ENCODE measurements around the gene ITPRID2.
"Not testable (repeated sequence)": the region's sequence is repeated elsewhere in the genome, so short reads cannot be mapped to it uniquely, and the experiment has no call there.

ITPRID2 gene

DNA sequence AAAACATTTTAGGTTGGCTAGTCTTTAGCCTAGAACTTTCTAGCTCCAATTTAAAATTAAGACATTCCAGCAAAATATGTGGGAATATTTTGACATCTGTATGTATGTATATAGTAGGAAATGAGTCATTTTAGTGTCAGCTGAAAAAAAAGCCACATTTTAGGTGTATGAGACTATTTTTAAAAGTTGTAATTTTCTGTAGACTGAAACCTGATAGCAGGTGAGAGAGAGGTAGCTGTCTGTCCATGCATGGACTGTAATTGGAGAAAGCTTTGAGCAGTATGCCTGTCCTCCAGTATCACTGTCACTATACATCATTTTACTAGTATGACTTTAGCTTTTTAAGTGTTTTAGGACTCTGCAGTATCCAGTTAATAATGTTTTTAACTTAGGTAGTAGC is 68.0 kb downstream of the ITPRID2 start:
- DNase-seq (ENCODE audit: low spot score): no peak

- not testable (repeated sequence) for DNase-seq (ENCODE audit: low spot score)
Measured at GRCh38 chr2:181961167-181961566, 69.6 kb downstream of the ITPRID2 start.

DNA sequence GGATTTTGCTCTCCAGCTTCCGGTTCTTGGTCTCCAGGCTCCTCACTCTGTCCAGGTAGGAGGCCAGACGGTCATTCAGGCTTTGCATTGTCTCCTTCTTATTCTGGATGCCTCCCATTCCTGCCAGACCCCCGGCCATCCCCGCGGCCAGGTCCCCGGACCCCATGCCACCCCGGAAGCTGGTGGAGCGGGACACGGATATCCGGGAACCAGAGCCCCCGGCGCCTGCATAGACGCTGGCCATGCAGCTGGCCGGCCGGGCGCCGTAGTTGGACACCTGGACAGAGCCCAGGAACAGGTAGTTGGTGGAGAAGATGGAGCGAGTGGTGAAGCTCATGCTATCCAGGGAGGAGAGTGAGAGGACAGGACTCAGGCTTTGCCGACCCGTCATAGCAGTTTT is 70.6 kb downstream of the ITPRID2 start:
- DNase-seq (ENCODE audit: low spot score): no peak

GRCh38 chr2:181970160-181970794 is 78.7 kb downstream of the ITPRID2 start:
- no peak for DNase-seq (ENCODE audit: low spot score)

DNA sequence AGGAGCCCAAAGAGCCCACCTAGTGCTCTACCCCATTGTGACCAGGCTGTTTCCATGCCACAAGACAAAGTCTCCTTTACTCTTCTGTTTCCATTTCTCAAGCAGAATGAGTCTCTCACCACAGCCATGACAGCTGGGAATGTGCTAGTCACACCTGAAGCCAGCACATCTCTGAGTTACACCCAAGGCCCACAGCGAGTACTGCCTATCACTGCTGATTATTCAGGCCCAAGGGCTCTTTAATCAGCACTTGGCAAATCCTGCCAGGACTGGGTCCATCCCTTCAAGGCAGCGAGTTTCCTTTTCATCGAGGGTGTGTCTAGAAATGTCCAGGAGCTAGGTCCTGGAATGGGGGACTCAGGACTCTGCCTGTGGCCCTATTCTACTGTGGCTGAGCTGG is 79.5 kb downstream of the ITPRID2 start:
- DNase-seq (ENCODE audit: low spot score): no peak

DNA sequence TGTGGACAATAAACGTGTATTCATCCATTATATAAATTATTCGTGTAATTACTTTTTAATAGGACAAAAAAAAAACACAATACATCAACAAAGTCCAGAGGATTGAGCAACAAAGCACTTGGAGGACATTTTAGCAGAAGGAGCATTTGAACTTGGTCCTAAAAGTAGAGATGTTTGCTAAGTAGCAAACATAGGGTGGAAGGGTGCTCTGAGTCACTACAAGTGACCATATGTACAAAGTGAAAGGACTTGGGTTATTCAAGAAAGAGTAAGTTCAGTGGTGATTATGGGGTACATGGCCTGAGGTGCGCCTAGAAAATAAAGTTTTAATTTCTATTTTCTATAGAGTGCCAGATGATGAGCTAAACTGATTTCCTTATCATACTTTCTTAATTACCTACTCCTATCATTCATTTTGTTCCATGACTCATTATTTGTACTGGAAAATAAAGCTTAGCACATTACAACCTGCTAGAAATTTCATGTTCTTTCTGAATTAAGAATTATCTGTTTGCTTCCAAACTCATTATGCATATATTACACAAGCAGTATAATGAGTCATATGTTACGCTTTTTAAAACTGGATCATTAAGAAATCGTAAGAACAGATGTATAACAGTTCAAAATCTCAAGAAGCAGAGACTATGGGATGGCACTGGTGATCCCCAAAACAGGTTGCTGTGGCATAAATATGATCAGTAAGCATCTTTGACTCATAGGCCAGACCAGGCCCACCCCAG is 81.1 kb downstream of the ITPRID2 start:
- no peak for DNase-seq (ENCODE audit: low spot score)

DNA sequence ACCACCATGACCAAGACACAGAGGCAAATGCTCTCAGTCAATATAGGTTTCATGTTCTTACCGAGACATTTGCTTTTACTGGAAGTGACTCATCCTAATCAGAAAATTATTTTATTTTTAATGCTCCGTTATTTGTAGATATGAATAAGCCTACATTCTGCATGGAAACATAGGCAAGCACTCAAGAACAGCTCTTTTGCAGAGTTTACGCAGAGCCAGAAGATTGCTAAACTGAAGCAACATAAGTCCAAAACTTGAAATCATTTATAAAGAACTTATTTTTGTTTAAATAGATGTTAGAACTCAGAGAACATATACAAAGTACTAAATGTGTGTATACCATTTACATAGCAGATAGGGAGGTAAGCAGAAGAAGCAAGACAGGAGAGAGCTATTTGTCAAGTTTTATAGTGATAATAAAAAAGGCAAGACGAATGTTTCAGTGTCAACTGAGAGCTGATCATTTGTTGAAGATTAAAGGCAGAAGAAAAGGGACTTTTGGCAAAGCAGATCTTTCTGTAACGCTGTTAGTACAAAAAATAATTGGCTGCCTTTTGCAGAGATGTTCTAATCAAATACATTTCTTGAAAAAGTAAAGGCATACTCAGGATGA is 81.7 kb downstream of the ITPRID2 start:
- DNase-seq (ENCODE audit: low spot score): no peak

DNA sequence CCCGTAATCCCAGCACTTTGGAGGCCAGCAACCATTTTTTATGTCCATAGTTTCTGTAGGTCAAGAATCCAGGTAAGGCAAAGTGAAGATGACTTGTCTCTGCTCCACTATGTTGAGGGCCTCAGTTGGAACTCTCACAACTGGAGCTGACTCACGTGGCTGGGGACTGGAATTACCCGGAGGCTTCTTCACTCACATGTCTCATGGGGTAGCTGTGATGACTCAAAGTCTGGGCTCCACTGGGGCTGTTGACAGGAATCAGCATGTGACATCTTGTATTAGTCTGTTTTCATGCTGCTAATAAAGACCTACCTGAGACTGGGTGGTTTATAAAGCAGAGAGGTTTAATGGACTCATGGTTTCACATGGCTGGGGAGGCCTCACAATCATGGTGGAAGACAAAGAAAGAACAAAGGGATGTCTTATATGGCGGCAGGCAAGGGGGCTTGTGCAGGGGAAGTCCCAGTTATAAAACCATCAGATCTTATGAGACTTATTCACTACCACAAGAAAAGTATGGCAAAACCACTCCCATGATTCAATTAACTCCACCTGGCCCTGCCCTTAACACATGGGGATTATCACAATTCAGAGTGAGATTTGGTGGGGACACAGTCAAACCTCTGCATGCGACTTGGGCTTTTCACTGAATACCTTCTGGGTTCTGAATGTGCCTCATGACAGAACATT is 86.3 kb downstream of the ITPRID2 start:
- peak; percentile 45 for DNase-seq (ENCODE audit: low spot score)

DNA sequence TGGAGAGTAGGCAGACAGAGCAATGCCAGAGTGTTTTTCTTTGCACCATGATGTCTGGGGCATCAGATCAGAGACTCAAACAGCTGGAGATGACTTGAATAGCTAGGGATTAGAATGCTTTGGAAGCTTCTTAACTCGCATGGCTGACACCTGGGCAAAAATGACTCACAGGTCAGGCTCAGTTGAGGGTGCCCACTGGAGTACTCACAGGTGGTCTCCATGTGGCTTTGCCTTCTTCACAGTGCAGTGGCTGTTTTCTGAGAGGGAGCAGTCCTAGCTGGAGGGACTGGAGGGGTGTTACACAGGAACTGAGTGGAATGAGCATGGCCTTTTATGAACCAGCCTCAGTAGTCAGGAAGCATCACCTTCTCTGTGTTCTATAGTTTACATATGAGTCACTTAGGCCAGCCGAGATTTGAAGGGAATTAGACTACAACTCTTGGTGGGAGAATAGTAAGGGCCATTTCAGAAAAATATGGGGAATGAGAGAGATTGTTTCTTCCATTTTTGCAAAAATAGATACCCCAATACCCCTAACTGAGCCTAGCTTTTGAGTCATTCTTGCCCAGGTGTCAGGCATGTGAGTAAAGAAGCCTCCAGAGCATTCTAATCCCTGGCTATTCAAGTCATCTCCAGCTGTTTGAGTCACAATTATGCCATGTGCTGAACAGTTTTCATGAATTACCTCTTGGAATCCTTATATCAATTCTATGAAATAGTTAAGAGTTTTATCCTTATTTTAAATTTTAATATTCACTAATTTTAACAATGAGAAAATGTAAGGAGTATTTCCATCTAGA is 87.0 kb downstream of the ITPRID2 start:
- no peak for DNase-seq (ENCODE audit: low spot score)

Data from RKO (cell line).